HG03442 (cell line): ENCODE data around the gene ERAP2.
"Not testable (repeated sequence)": the region's sequence is repeated elsewhere in the genome, so short reads cannot be mapped to it uniquely, and the experiment has no call there.

ENCODE experiments used
- ATAC-seq: cut with Tn5 transposase; IDR thresholded peaks from one replicate; pipeline ENCODE4 v1.9.1; 2021; ENCODE audit warnings: mild to moderate bottlenecking, moderate library complexity; ENCODE audit not compliant: unreplicated experiment

Gene ERAP2, protein sequence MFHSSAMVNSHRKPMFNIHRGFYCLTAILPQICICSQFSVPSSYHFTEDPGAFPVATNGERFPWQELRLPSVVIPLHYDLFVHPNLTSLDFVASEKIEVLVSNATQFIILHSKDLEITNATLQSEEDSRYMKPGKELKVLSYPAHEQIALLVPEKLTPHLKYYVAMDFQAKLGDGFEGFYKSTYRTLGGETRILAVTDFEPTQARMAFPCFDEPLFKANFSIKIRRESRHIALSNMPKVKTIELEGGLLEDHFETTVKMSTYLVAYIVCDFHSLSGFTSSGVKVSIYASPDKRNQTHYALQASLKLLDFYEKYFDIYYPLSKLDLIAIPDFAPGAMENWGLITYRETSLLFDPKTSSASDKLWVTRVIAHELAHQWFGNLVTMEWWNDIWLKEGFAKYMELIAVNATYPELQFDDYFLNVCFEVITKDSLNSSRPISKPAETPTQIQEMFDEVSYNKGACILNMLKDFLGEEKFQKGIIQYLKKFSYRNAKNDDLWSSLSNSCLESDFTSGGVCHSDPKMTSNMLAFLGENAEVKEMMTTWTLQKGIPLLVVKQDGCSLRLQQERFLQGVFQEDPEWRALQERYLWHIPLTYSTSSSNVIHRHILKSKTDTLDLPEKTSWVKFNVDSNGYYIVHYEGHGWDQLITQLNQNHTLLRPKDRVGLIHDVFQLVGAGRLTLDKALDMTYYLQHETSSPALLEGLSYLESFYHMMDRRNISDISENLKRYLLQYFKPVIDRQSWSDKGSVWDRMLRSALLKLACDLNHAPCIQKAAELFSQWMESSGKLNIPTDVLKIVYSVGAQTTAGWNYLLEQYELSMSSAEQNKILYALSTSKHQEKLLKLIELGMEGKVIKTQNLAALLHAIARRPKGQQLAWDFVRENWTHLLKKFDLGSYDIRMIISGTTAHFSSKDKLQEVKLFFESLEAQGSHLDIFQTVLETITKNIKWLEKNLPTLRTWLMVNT

DNA sequence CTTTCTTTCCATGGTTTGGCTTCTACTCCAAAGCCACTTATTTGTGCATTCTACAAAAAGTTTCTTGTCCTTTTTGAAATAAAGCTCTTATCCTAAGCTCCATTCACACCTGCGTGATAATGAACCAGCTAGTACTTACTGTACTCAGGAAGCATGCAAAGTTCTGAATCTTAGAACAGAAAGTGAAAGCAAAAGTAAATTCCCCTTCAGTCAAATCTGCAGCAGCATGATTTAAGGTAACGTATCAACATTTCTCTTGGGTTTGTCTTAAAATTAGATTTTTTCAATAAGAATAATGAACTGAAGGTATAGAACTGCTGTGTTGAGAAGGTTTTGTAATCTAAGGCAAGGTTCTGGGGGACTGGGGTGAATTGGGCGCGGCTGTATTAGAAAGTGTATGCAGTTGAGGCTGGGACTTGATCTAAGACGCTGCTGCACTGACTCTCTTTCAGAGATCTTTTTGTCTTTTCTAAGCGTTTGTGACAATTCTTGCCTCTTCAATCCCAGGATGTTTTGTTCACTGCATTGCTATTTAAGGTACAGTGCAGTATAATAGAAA lies at the start of gene ERAP2:
Gene ERAP2, plus strand, starts transcription at position 209 of the 559 bp plus-strand sequence. CDS start 3,186 bp downstream, outside the sequence.
- peak; percentile 54 for ATAC-seq

DNA sequence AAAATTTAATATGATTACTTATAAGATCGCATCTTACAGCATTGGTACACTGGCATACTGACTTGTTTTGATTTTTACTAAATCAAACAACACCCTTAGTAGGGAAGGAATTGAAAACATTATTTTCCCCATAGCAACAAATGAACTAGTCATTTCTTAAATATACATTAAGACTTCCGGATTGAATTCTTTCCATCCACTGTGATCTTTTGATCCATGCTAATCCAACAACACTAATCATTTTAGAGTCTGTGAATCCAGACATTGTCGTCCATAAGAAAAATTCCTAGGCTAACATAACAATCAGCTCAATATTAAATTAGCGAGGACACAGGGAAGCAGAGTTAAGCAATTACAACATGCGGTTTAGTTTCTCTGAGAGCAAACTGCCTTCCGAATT lies 47.0 kb upstream of the ERAP2 start:
- no peak for ATAC-seq

DNA sequence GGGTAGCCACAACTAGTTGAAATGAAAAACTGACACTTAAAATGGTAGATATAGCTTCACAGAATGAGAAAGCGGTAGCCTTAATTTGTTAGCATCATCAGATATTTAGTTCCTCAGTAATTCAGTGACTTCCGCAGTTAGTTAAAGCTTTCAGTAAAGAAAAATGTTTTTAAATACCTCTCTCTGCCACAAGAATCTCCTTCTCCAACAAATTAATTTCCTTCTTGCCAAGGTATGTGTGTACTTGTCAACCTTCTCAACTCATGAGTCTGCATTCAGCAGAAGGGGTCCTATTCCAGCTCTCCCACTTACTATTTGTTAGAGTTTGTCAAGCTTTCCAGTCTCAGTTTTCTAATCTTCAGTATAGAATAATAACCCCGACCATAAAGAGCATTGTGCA lies 42.3 kb upstream of the ERAP2 start:
- no peak for ATAC-seq

DNA sequence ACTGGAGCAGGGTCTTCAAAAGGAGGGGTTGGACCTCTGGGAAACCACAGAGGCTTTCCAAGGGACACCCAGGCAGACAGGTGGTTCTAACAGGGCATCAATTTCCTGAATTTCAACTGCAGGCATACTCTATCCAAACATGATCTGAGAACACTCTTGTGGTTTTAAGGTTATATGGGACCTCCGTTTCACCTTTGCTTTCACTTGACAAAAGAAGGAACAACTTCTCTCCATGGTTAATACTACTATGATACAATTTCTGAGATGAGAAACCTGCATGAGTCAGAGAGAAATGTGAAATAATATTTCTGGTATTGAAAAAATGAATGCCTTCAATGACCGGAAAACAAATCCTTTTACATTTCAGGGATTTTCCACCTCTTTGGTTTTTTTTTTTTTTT lies 40.5 kb upstream of the ERAP2 start:
- peak; percentile 58 for ATAC-seq

DNA sequence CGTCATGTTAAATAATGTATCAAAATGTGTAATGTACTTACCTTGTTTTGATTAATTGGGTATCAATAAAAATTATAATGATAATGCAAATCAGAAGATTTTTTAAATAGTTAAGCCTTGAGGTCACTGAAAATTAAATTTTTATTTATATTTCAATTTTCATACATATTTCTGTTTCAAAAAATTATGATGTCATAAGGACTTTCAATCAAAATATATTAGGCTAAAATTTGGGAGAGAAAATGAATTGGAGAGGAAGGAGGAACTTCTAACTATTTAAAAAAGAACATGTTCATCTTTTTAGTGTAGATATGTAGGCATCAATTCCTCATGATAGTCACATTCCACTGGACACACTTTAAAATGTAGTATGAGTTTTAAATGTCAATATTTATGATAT lies 39.5 kb upstream of the ERAP2 start:
- no peak for ATAC-seq

DNA sequence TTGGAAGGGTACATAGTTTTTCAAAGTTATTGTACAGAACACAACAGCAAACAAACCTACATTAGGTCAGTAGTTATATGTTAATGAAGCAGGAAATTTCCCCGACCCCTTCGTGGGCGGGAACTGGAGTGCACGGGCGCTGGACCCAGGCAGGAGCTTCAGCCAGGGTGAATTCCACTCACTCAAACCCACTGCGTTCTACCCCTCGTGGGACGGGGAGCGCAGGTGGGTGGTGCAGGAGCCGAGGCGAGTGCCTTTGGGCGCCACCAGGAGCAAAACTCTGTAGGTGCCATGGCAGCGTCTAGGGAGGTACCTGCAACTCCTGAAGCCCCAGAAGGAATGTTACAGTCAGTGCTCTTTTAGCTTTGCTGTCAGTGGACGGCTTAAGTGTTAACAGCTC lies 39.0 kb upstream of the ERAP2 start:
- ATAC-seq = no peak

DNA sequence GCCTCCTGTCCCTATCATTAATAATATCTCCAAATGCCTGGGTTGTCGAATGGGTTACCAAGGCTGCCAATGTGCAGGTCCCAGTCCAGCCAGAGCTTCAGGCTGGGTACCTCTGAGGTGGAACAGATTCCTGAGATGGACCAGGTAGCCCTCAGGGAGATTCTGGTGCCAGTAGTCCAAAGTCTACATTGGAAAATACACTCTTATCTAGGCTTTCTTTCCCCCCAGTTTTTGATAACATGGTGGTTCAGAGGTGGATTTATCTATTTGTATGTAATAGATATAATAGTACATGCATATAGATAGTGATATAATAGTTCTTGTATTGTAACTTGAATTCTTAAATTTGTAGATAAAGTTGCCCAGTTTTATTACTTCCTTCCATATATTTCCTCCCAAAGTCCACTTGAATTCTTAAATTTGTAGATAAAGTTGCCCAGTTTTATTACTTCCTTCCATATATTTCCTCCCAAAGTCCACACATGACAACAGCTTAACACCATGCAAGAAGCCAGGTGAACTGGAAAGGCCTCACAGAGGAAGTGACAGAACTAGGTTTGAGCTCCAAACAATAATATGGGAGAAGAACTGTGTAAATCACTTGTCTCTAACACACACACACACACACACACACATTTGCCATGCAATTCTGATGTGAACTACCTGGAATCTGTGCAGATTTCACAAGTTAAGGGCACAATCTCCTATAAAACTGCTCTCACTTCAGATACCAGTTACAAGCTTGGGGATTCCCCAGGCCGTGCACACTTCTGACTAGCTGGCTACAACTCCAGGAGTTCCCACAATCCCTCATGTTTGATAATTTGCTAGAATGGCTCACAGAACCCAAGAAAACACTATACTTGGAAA lies 37.9 kb upstream of the ERAP2 start:
- ATAC-seq = no peak

DNA sequence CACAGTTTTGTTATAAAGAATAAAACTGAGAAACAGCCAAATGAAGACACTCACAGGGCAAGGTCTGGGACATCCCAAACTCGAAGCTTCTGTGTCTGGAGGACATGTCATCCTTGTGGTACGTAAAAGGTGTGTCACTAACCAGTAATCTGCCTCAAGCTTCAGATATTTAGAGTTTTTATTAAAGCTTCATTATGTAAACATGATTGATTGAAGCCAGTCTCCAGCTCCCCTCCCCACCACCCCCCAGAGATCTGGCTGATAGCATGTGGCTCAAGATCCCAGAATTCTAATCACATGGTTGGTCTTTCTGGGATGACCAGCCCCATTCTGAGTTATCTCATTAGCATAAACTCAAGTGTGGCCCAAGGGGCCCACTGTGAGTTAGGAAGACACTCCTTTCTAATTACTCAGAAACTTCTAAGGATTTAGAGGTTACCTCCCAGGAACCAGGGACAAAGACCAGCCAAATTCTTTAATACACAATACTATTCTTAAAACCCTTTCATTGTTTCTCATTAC lies 37.2 kb upstream of the ERAP2 start:
- ATAC-seq = no peak

DNA sequence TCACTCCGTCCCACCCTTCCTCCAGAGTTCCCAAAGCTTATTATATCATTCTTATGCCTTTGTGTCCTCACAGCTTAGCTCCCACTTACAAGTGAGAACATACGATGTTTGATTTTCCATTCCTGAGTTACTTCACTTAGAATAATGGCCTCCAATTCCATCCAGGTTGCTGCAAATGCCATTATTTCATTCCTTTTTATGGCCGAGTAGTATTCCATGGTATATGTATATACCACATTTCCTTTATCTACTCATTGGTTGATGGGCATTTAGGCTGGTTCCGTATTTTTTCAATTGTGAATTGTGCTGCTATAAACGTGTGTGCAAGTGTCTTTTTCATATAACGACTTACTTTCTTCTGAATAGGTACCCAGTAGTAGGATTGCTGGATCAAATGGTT lies 34.4 kb upstream of the ERAP2 start:
- ATAC-seq = not testable (repeated sequence)

DNA sequence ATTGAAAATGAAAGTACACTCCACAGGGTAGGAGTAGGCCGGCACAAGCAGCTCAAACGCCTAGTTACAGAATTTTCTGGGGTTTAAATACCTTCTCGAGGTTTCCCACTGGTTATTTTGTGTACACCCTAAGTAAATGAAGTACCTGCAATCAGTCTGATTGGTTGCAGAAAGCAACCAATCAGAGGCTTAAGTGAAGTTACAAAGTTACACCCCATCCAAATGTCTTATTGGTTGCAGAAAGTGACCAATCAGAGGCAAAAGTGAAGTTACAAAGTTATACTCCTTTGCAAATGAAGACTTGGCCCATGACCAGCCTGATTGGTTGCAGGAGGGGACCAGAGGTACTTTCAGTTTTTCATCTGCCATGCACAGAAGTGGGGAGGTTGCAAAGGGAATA lies 33.2 kb upstream of the ERAP2 start:
- ATAC-seq = no peak

DNA sequence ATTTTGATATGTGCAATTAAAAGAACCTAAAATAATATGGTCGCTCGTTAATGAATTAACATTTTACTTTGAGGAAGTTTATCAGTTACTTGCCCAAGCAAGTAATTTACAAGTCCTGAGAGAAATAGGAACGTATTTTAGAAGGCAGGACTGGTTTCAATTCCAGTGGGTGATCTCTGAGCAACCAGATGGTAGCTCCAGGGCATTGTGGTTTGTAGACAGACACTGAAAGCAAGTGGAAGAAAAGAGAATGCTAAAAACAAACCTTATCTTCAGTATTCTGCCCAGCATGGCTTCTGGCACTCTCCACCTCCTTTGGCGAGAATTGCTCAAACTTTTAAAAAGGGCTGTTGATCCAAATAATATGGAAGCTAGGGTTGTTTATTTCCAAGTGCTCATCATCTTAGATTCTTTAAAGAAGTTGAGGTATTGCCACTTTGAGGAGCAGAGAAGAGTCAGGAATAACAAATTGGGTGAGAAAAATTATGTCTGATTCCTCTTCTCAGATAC lies 31.8 kb upstream of the ERAP2 start:
- no peak for ATAC-seq

DNA sequence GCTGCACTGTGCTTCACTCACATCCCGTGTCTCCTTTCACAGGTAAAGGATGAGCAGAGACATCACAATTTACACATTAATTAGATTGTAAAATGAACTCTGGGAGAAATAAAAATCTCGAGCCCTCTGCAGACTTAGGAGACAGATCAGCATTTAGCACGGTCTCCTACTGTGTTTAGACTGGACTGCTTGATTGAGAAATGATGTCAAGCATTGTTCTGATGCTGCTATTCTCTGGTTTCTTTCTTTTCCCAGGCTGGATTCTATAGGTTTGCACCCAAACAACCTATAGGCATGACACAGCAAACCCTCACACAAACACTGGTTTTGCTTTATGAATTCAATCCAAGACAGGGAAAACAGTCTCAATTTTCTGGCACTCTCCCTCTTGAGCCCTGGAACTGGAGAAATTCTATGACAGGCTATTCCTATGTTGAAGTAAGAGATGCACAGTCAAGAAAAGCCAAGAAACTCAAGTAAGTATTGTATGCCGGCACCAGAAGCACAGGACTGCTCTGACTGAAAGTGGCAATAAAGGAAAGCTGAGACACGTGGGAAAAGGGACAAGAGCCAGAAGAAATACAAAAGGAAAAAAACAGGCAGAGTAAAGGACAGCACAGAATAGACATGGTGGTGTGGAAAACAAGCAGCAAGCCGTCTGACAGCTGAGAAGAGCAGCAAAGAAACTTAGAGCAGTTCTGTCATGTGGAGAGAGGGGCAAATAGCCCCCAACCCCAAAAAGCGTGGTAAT lies 24.8 kb upstream of the ERAP2 start:
- no peak for ATAC-seq

DNA sequence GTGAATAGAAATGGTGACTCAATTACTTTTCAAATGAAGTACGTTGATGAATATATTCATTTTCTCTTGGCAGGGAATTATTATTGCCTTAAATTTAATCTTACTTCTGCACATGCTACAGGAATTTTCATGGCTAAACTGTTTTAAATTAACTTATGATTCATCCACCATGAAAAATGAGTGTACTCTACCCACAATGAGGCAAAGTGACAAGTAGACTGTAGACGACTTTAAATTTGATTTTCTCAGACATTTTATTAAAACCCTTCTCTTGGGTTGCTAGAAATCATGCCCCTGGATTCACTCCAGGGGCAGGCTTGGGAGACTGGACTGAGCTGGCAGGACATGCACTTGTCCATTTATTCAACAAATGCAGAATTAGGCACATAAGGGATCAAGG lies 23.5 kb upstream of the ERAP2 start:
- no peak for ATAC-seq

DNA sequence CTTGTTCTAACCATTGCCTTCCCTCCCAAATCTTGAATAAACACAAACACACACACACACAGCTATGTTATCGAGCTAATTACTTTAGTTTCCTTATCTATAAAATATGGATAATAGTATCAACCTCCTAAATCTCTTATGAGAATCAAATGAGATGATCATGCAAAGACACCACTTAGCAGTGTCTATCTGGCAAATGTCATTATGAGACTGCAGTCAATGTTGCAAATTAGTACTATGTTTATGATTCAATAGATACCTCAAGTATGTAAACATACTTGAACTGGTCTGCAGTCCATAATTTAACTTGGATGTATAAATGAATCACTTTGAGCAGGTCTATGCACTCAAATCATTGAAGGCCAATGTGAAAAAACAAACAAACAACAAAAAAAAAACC lies 22.2 kb upstream of the ERAP2 start:
- no peak for ATAC-seq

DNA sequence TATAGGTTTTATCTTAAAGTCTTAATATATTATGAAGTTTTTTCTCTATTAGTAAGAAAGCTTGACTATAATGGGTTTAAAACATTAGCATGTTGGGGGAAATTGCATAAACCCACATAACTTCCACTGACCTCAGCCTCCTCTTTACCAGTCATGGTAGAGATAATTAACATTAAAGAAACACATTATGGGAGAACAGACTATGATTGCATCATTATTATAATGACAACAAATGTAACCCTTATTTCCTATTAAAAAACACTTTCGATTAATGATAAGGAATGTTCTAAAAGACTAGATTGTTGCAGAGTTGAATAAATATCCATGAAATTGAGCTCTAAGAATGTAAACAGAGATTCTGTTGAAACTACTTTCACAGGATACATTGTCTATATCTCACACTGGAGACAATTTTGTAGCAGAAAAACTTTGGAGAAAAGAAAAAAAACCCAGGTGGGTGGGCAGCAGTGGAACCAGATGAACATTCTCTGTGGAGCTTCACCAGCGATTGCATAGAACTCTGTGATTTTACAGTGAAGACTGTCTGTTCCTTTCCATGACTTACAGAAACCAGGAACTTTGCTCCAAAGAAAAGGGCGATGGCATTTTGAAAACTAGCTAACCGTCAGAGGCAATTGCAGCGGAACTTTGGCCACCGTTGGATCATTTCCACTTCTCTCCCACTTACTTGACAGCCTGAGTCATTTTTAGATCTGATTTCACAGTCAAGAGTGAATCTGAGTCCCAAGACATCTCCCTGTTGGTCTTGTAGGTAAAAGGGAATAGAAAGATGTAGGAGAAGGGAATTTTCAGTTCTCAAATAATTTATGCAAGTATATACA lies 21.0 kb upstream of the ERAP2 start:
- ATAC-seq = no peak

DNA sequence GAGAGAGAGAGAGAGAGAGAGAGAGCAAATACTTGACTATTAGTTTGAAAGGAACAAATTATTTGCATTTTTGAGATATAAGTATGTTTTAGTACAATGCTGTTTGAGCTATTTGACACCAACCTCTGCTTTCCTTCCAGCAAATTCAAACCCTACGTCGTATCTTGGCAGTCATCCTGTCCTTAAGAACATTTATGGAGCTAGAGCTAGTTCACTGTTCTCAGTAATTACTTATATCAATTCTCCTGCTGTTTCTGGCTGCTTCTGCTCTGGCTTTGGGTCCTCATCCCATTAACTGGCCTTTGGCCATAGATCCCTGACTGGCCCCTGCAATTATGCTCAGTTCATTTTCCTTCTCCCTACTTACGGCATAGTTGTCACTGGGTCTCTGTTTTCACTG lies 19.9 kb upstream of the ERAP2 start:
- ATAC-seq = no peak

DNA sequence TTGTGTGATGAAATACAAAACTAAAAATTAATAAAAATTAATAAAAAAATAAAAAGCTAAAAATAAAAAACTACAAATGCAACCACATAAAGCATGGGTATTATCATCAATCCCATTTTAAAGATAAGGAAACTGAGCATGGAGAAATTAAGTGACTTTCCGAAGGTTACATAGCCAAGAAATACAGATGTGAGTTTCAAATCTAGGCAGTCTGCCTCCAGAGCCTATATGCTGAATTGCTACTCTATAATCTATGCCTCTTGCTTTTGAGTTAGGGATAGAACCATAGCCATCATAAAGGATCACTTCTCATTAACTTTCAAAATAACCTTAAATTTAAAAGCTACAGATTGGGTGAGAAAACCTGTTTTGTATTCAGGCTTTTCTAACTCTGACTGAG lies 18.8 kb upstream of the ERAP2 start:
- ATAC-seq = no peak

DNA sequence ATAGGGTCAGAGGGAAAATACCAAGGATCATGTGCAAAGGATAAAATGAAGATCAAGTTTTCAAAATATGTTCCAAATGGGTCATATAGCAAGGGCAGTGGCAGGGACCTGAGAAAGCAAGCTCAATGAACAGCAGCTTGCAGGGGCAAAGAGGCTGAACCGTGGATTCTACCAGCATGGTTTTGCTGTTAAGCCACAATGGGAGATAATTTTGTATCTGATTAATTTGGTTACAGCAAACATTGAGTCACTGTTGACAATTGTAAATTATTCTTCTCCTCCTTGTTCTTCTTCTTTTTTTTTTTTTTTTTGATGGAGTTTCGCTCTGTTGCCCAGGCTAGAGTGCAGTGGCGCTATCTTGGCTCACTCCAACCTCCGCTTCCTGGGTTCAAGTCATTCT lies 18.4 kb upstream of the ERAP2 start:
- ATAC-seq = no peak

DNA sequence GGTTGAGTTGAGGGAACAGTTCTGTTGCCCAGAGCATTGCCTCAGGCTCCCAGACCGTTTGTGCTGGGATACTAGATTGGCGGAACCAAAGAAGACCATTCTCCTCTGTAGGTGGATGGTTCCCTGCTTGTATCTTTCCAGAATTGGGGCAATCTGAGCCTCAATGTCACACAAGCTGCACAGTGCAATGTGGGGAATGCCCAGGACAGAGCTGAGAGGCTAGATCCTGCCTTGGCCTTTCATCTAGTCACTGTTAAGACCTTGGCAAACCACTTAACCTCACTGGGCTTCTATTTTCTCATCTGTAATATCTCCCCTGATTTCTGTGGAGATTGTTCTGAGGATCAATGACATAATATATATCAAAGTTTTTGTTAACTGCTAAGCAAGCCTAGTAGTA lies 16.9 kb upstream of the ERAP2 start:
- ATAC-seq = no peak
